ENCODE data around the gene ARID1A. TPM values are rescaled to one million over a fixed set of nuclear protein-coding genes. Genes with fewer than 3 reads are reported as not detected.

The ARID1A gene
- total and polyA plus RNA-seq, 12 donors, result 14.5 to 62.5 (median 43.5) TPM

GRCh38 chr1:26772687-26773086 is 76.9 kb downstream of the ARID1A start:
- DNase-seq (no peak), ATAC-seq (no peak)
- no peak overlapping the region for H3K4me3 ChIP-seq
- H3K36me3 ChIP-seq, result peaks cover 0 to 100% (median 81%) of the 10 kb centered on the region in 9 donors
- H3K27ac ChIP-seq, result peak overlapping the region in 1 of 10 donors; percentile 57
- no peaks in the 10 kb centered on the region for H3K9me3 ChIP-seq
- WGBS, 2 donors, result 84 to 90% methylated on average over 4 of the region's 4 CpGs
- TF ChIP-seq, protein P1, sequence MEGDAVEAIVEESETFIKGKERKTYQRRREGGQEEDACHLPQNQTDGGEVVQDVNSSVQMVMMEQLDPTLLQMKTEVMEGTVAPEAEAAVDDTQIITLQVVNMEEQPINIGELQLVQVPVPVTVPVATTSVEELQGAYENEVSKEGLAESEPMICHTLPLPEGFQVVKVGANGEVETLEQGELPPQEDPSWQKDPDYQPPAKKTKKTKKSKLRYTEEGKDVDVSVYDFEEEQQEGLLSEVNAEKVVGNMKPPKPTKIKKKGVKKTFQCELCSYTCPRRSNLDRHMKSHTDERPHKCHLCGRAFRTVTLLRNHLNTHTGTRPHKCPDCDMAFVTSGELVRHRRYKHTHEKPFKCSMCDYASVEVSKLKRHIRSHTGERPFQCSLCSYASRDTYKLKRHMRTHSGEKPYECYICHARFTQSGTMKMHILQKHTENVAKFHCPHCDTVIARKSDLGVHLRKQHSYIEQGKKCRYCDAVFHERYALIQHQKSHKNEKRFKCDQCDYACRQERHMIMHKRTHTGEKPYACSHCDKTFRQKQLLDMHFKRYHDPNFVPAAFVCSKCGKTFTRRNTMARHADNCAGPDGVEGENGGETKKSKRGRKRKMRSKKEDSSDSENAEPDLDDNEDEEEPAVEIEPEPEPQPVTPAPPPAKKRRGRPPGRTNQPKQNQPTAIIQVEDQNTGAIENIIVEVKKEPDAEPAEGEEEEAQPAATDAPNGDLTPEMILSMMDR (IDR thresholded peaks at IDR 0.05), result no peak
- no peaks in the 10 kb centered on the region for H3K27me3 ChIP-seq
- H3K4me1 ChIP-seq, result peaks cover 3 to 40% (median 34%) of the 10 kb centered on the region in 9 donors
- intact Hi-C loops (cut with DNase I), result no loop called here

GRCh38 chr1:26774462-26774861 is 78.6 kb downstream of the ARID1A start:
- H3K27me3 ChIP-seq, result no peaks in the 10 kb centered on the region
- H3K4me1 ChIP-seq, result peaks cover 0 to 28% (median 17%) of the 10 kb centered on the region in 9 donors
- TF ChIP-seq, protein P1 (IDR thresholded peaks at IDR 0.05), result no peak
- WGBS, 2 donors, result 96% methylated on average over 13 of the region's 13 CpGs
- no peak for ATAC-seq
- intact Hi-C loops (cut with DNase I), result no loop called here
- no peak overlapping the region for H3K27ac ChIP-seq
- no peaks in the 10 kb centered on the region for H3K9me3 ChIP-seq
- DNase-seq, result no peak
- peaks cover 0 to 100% (median 87%) of the 10 kb centered on the region in 9 donors for H3K36me3 ChIP-seq
- no peak overlapping the region for H3K4me3 ChIP-seq

- TF ChIP-seq, protein P1 (IDR thresholded peaks at IDR 0.05), result no peak
- no peak for DNase-seq
- intact Hi-C loops (cut with DNase I), result no loop called here
- H3K36me3 ChIP-seq, result peaks cover 0 to 100% (median 91%) of the 10 kb centered on the region in 9 donors
- H3K4me1 ChIP-seq, result peaks cover 0 to 29% (median 17%) of the 10 kb centered on the region in 9 donors
- no peak for ATAC-seq
- no peaks in the 10 kb centered on the region for H3K9me3 ChIP-seq
- no peak overlapping the region for H3K27ac ChIP-seq
- H3K4me3 ChIP-seq, result no peak overlapping the region
- 75 to 76% methylated on average over 4 of the region's 4 CpGs for WGBS, 2 donors
- H3K27me3 ChIP-seq, result no peaks in the 10 kb centered on the region
Observed at GRCh38 chr1:26775666-26776065, 79.9 kb downstream of the ARID1A start.

DNA sequence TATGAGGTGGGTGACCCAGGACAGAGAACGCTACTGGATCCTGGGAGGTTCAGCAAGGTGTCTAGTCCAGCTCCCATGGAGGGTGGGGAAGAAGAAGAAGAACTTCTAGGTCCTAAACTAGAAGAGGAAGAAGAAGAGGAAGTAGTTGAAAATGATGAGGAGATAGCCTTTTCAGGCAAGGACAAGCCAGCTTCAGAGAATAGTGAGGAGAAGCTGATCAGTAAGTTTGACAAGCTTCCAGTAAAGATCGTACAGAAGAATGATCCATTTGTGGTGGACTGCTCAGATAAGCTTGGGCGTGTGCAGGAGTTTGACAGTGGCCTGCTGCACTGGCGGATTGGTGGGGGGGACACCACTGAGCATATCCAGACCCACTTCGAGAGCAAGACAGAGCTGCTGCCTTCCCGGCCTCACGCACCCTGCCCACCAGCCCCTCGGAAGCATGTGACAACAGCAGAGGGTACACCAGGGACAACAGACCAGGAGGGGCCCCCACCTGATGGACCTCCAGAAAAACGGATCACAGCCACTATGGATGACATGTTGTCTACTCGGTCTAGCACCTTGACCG is 83.4 kb downstream of the ARID1A start:
- Histone ChIP-seq H3K36me3 (peaks cover 0 to 91% (median 59%) of the 10 kb centered on the region in 9 donors), H3K4me1 (peaks cover 6 to 40% (median 31%) of the 10 kb centered on the region in 9 donors), H3K27me3 (no peaks in the 10 kb centered on the region), H3K9me3 (no peaks in the 10 kb centered on the region), H3K27ac (no peak overlapping the region), H3K4me3 (no peak overlapping the region)
- TF ChIP-seq, protein P1 (IDR thresholded peaks at IDR 0.05), result no peak
- WGBS, 2 donors, result 56 to 71% methylated on average over 11 of the region's 11 CpGs
- DNase-seq (no peak), ATAC-seq (no peak)
- intact Hi-C loops (cut with DNase I), result no loop called here

All from heart right ventricle (tissue), 16 donors.